Stimulated activated CD8-positive, alpha-beta memory T cell treated with anti-CD3 and anti-CD28 coated beads, Interleukin-7, amount 100 ng/mL, for 48 hours (primary cell): ENCODE results near the gene TOX3.

Experiments used
- DNase-seq, 2 donors: peaks; one replicate each; pipeline ENCODE4 v3.0.0-alpha.2; 2020; ENCODE audit warnings: low read depth in 1 of 2; ENCODE audit errors: extremely low read depth in 1 of 2

The TOX3 gene

DNA sequence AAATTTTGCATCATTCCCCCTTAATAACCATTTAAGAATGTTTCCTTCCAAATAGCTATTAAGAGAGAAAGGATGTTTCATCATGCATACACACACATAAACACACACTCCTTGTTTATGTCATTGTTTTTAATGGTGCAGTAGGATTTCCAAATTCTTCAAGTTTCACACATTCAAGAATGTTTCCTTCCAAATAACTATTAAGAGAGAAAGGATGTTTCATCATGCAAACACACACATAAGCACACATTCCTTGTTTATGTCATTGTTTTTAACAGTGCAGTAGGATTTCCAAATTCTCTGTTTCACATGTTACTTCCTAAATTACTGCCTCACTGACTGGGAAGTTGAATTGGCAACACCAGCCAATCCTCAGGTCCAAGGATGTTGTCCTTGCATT is 7.8 kb downstream of the TOX3 start:
- DNase-seq, result no peak

DNA sequence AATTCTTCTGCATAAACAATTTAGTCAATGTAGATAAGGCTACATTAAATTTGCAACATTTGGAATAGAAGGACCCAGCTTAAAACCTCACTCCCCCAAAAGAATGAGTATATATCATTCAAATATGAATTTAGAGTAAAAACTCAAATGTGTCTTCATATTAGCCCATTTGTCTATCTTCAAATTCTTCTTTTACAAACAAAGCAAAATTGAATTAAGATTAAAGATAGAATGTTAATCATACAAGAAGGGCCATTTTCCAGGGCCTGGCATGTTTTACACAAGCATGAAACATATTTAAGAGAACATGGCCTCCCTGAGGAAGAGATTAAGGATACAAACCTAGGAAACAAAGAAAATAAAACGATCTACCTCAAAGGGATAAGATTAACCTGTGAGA is 8.4 kb downstream of the TOX3 start:
- DNase-seq, result no peak

DNA sequence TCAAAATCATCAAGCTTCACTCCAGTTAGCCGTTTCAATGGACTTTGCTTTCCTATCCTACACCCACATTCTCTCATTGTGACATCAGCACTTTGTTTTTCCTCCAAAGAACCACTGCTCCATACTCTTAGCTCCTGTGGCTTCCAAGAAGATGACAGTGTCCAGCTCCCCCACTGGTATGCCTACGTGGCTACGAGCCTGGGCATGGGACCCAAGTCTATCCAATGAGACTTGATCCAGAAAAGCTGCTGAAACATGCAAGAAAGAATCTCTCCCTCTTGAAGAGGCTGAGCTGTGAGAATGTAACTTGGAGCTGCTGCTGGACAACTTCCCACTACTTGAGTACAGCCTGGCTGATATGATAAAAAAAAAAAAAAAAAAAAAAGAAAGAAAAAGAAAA is 9.4 kb downstream of the TOX3 start:
- no peak for DNase-seq

DNA sequence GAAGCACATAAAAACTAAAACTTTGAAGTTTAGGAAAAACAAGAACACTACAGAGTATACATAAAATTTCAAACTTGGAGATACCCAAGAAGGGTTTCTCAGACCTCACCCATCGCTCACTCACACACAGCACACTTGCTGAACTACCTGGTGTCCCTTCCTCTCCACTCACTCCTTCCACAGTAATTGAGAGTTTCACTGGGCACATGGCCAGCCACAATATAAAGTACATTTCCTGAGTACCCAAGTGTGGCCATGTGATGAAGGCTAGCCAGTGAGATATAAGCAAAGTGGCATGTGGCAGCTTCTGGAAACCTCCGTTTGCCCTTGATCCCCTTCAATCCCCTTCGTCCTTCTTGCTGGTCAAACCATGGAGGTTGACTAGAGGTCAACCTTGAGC is 11.9 kb downstream of the TOX3 start:
- DNase-seq, result no peak

DNA sequence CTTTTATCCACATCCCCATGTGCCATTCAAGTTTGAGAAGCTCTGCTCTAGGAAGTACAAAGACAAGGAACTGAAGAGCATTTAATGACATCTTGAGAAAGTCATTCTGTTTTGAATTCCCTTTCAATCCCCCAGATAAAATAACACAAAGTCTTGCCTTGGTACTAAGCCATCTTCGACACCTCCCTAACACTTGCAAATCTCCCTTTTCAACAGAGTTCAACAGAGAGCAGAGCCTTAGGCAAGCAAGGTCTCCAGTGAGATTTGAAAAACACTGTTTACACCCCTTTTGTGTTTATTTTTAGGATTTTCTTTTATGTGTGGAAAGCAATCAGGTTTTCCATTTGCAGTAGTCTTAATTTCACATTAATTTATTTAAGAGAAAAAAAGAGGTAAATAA is 13.6 kb downstream of the TOX3 start:
- no peak for DNase-seq

DNA sequence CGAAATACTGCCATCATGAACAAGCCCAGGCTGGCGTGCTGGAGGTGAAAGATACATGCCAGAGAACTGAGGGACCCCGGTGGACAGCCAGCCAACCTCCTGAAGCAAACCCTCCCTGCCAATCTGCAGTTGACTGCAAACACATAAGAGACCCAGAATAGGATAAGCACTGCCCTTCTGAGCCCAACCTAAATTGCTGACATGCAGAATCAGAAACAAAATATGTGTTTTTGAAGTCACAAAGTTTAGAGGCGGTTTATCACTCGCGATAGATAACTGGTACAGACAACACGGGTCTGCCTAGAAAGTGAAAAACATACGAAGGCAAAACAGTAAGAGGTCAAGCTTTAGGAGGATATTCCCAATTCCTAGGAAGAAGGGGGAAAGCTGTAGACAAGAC is 14.6 kb downstream of the TOX3 start:
- DNase-seq, result no peak

DNA sequence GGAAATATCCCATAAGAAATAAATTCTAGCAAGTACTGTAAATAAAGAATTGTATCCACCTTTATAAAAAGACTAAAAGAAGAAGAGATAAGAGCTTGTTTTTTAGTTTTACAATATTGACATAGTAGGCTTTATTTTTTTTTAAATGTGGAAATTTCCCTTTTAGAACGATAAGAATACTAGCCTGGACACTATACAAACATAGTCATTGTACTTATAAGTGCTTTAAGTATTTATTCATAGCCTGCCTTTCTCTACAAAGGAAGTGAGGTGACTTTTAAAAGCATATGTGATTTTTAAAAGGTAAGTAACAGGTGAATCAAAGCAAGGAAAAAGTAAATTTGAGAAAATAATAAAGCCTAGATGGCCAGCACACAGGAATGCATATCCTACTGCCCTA is 17.7 kb downstream of the TOX3 start:
- DNase-seq, result no peak

DNA sequence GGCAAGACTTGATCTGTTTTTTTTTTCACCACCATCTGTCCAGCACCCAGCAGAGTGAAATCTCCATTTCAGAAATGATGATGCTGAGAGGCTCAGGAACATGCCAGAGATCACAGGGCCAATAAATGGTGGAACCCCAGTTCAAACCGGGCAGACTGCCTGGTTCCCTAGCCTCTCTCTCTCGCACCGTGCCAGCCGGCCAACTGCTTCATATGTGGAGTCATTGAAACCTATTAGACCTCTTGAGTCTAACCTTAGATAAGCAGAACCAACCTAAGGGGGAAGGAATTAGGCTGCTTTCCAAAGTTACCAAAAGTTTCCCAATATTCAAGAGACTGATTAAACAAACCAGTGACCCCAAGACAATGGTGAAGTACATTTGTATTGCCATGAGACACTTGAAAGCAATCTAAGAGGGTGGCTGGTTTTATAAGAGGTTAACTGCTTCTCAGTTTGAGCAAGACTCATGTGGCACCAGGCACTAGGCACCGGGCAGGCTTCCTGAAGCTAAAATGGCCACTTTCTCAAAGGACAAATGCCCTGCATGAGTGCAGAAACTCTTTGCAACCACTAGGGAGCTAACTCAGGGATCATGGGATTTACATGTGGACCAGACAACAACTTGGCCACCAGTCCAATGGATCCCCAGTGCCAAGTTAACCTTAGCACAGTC is 18.4 kb downstream of the TOX3 start:
- no peak for DNase-seq

DNA sequence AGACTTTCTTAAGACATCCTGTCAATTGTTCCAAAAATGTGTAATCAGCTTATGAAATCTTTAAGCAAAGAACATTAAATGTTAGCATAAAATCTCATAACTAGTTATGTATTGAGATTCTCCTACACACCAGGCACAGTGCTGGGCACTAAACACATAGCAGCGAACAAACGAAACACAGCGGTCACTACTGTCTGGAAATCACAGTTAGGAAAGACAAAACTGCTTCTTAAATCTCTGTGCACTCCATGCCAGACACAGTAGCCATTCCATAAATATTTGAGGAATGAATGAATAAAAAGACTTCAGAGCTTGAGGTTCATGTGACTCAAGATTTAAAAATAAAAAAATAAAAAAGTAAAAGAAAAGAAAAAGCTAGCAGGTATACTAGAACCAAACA is 20.1 kb downstream of the TOX3 start:
- no peak for DNase-seq

DNA sequence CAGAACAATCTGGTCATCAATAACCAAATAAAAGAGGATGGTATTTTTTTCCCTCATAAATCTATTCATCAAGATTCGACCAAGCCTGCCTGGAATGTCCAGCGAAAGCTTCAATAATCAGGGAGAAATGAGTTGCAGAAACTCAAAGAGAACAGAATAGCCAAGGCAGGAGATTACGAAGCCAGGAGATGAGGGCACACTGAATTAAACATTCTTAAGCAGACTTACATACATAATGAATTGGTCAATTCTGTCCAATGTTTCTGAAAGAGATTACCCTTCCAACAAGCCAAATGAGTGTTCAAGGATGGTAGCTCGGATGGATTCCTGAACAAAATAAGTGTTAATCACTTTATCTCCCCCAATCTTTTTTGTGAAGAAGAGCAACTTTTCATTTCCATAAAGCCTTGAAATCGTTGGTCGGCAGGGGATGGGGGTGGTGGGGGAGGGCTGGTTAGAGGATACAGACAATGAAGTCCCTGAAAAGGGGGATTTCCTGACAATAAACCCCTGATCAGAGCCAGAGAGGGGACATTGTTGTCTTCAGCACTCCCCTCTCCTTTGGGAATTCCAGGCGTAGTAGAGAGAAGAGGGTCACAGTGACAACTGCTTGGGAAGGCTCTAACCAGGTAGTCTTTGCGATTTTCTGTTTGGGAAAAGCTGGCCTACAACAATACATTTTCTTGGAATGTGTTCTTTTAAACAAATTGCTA is 20.7 kb downstream of the TOX3 start:
- no peak for DNase-seq

DNA sequence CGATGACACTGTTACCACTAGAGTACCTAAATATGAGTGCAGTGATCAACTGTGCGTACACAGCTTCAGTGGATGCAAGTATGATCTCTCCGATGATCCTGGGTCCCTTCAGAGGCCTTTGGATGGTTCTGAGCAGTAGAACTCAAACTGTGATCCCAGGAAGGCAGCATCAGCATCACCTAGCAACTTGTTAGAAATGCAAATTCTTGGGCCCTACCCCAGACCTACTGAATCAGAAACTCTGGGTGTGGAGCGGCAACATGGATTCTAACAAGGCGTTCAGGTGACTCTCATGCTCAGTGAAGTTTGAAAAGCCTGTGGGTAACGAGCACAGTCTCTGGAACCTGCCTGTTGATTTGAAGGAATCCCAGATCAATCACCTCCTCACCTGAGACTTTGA is 25.4 kb downstream of the TOX3 start:
- no peak for DNase-seq

DNA sequence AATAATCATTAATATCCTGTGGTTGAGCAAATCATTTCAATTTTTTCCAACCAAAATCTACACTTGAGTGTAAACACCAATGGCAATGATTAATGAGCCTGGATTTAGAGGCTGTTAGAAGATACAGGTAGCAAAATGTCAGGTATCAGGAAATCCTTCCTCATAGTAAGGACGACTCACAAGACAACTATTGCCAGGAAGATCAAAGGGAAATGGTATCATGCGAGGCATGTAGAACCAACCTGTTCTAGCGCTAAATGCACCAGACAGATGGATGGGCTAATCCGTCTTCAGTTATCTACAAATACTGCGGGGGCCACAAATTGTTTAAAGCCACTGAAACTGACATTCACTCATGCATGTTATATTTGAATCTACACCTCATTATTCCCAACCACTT is 28.1 kb downstream of the TOX3 start:
- DNase-seq, result no peak

DNA sequence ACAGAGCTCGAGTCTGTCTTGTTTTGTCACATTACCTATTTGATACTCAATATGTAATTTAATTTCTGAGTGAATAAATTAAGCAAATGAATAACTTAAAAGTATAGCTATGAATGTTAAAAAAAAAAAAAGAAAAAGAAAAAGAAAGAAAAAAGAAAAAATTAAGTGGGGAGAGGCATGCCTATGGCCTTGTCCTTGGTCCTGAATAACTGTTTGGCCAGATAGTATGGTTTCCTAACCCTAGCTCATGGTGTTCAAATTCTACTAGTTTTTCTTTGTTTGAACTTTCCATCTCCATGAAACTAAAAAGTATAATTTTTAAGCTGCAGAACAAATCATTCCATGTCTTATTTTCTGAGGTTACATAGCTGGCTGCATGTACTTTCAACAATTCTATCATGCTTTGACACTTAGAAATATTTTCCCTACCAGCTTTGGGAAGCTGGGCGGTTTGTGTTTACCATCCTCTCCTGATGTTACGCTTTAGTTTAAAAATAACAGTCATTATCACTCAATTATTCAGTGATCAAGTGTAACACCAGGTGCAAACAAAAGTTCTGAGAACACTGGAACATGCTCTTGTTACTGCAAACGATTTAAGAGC is 31.8 kb downstream of the TOX3 start:
- no peak for DNase-seq

DNA sequence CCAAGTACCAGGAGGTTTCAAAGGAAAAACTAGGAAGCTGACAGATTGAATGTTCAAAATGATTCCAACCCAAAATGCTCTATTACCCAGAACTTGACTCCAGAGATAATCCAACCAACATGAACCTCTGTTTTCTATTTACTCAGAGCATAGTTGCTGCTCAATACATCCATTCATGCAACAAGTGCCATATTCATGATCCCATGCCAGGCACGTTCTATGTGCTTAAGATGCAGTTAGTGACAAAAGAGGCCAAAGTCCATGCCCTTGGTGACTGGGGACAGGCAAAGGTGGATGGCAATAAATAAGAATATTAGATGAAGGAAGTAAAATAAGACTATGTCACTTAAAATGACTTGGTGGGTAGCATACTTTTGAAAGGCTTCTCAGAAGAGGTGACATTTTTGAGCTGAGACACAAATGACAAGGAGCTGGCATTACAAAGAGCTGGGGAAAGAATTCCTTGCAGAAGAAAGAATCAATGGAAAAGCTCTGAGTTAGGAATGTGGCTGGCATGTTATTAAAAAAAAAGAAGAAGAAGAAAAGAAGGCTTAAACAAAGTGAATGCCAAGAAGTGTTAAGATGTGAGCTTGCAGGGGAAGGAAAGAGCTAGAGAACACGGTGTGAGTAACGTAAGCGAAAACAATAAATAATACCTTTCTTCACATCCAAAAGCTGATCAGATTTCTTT is 34.5 kb downstream of the TOX3 start:
- no peak for DNase-seq

DNA sequence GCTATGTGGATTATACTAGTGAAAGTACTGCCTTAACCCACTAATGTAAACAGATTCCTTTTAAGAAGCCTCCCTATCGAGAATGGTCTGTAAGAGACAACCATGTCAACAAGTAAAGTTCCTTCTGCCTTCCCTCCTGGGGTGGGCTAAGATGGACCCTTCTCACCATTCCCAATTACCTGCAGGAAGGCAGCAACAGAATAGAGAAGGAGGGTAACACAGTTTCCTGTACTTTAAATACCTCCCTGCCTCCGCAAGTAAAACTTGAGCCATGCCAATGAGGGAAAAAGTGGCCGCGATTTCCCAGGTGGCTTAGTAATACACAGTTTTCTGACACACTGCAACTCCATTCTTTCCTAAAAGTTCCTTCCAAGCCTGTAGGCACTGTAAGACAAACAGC is 45.2 kb downstream of the TOX3 start:
- DNase-seq, result no peak

DNA sequence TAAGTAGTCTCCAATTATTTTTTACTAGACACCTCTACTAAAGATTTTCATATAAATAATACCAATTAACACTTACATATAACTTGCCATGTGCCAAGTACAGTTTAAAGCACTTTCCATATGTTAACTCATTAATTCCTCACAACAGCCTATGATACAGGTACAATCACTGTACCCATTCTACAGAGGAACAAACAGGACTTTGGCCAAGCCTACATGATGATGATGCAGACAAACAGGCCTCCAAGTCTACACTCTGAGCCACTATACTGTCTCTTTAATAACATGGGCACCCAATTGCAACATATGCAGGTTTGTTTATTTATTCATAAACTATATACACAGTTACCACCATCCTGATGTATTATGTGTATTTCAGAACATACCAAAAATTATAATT is 46.0 kb downstream of the TOX3 start:
- DNase-seq, result no peak

DNA sequence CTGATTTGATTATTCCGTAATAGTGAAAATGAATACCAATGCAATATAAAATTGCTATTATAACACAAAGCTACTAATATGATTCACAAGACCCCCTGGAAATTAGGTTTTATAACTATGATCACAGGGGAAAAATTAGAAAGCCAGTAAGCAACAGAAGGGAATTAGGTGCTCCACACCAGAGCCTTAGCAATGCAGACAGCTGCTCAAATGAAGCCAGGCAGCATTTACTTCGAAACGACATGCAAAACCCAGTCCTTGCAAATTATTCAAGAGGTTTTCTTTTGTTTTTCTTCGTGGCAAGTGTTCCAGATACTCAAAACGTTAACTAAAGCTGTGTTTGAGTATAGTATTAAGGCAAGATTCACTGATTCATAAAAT is 47.9 kb downstream of the TOX3 start:
- DNase-seq, result no peak

DNA sequence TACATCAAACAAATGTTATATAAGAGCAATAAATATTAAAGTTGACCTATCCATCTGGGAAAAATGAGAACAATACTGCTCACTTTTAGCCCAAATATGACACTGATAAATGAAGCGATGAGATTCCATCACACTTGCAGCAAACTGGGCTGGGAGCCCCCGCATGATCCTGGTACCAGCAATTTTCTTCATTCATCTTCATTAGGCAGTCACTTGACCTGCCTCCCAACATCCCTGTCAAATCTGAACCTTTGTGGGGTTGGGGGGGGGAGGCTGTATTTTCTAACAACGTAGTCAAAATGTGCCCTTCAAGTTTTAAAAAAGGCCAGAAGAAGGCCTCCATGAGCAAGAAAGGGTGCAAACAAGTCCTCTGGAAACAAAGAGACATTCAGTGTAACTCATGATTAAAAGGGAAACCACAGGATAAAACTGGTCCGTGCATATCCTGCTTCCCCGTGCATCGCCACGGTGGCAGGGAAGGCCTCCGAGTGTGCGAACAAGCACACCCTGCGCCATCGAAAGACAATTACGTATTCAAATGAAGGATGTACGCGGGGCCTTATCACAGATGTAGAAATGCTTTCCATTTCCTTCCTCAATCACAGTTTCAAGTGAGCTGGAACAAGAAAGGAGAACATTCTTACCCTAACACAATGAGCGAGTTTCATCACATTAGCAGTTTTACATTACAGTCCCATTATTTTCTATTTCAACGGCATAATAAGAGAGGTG is 48.4 kb downstream of the TOX3 start:
- DNase-seq, result no peak

DNA sequence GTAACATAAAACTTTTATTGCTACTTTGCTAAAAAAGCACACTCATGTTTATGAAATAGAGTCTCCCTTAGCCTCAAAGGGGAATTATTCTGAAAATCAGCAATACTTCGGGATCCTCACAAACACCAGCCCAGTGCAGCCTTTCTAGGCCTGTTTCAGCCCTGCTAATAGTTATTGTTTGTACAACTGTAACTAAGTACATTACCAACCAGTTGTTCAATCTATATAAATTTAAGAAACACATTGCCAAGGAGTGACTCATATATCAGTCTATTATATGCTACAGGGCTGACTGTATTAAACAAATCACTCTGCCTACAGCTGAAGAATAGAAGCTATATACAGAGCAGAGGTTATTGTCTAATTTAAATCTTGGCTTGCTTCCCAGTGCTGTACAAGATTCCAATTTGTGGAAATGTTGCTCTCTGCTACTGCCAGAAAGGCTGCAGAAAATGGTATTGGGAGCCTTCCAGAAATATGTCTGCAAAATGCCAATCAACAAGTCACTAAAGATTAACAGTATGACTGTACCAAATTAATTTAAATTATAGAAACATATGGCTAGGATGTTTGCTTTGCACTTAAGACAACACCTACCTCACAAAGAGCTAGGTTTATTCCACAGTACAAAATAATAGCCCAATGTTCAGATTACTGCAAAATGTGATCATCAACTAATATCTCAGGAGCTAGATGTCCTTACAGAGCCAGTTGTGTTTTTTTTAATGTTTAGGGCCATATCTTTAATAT is 49.7 kb downstream of the TOX3 start:
- DNase-seq, result no peak

DNA sequence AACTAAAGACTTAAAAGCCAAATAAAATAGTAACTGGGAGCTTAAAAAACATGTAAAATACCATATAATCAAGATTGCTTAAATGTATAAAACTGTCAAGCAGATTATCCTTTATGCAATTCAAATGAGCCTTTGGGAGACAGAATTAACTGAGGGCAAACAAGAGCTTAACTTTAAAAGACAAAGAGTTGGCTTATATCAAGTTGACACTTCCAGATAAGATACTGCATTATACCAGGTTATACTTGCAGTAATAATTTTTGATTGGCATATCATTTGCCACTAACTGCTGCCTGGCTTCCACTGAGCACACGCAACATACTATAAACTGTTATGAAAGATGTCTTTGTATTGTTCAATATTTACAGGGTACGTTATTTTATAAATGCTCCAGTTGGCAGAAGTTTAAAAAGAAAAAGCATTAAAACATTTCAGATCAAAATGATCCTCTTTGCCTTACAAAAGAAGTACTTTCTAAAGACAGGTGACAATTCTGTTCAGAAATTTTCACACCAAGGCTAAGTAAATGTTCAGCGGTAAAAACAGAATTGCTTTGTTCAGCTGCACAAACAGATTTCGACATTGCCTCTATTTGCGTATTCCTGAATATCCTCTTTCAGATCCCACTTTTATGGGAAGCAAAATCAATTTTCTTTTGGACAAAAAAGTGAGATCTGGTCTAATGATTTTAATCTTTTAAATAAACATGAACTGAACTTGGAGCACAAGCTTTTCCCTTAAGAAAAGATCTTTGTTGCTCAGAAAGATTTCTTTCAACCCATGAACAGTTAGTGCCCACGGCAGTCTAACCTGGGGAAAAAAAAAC is 50.7 kb downstream of the TOX3 start:
- DNase-seq, result no peak
